ENCODE data around the gene MRM3.
"Not testable (repeated sequence)": the region's sequence is repeated elsewhere in the genome, so short reads cannot be mapped to it uniquely, and the experiment has no call there.

Gene MRM3

GRCh38 chr17:828761-829160 lies 46.6 kb downstream of the MRM3 start:
- peak; percentile 68 for DNase-seq

- not testable (repeated sequence) for DNase-seq
Measured at GRCh38 chr17:829614-830013, 47.5 kb downstream of the MRM3 start.

GRCh38 chr17:830381-830780 lies 48.2 kb downstream of the MRM3 start:
- DNase-seq: no peak

DNA sequence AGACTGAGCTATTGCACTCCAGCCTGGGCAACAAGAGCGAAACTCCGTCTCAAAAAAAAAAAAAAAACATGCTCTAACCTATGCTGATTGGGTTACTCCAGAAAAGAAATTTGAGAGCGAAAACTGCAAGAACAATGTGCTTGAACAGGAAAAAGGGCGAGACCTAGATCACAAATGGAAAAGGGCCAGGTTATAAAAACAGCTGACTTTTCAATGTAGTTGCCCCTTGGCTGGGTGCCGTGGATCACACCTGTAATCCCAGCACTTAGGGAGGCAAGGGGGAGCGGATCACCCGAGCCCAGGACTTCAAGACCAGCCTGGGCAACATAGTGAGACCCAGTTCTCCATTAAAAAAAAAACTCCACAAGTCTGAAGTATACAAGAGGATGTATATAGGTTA lies 48.8 kb downstream of the MRM3 start:
- no peak for DNase-seq

DNA sequence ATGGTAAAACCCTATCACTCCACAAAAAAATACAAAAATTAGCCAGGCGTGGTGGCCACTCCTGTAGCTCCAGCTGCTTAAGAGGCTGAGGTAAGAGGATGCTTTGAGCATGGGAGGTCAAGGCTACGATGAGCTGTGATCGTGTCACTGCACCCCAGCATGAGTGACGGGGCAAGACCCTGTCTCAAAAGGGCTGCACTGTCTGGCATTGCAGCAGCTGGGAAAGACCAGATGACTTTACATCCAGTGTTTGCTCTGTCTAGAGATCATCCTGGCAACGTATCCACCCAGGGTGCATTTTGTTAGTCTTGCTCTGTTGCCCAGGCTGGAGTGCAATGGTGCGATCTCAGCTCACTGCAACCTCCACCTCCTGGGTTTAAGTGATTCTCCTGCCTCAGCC lies 52.0 kb downstream of the MRM3 start:
- no peak for DNase-seq

DNA sequence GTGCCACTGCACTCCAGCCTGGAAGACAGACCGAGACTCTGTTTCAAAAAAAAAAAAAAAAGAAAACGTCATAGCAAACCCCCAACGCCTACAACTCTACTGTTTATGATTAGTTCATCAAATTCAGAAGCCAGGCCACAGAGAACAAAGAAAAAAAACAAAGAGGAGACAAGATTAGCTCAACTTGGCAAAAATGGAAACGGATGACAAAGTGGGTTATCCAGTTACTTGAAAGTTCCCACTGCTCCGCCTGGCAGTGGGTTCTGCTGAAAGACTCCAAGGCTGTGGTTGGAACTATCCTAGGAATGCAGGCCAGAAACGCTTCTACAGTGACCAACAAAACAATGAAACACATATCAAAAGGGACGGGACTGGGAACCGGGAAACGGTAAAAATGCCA lies 53.1 kb downstream of the MRM3 start:
- peak; percentile 99 for DNase-seq

- DNase-seq: not testable (repeated sequence)
Measured at GRCh38 chr17:835721-836120, 53.6 kb downstream of the MRM3 start.

- DNase-seq: peak; percentile 70
Measured at GRCh38 chr17:836151-836550, 54.0 kb downstream of the MRM3 start.

- peak; percentile 65 for DNase-seq
Measured at GRCh38 chr17:838486-838885, 56.3 kb downstream of the MRM3 start.

GRCh38 chr17:841313-841712 lies 59.2 kb downstream of the MRM3 start:
- no peak for DNase-seq

Measured in fibroblast of skin of abdomen (primary cell).